Right ventricle myocardium superior (tissue), 1 donor: ENCODE data around the gene MED16. TPM values are rescaled to one million over a fixed set of nuclear protein-coding genes. Genes with fewer than 3 reads are reported as not detected.
"Not testable (repeated sequence)": the region's sequence is repeated elsewhere in the genome, so short reads cannot be mapped to it uniquely, and the experiment has no call there.

Experiments used
- ATAC-seq: fragments of 200-7000 bp; cut with Tn5 transposase; one replicate; pipeline ENCODE4 v1.9.1; 2020; ENCODE audit warnings: mild to moderate bottlenecking; ENCODE audit not compliant: poor library complexity
- DNase-seq: peaks from one replicate; pipeline ENCODE4 v3.0.0-alpha.2; 2020
- intact Hi-C: fragments of 100-400 bp; cut with DNase I; formaldehyde crosslinking; loops from one replicate; pipeline ENCODE4 v1.11.2; 2022
- total RNA-seq: library from RNA; stranded (reverse); fragmentation: NEBNext Ultra II Directional; extraction: Animal tissue kit (Norgen Biotek cat#: 25700); gene quantifications from one replicate; pipeline ENCODE4 v1.2.1, GENCODE V29; 2021
- donor health status: DM: no; HTN: yes; CAD: no; lungs with severe emphysema.

Gene MED16
- total RNA-seq, 1 donor from 2014 or later, result 19.1 TPM

DNA sequence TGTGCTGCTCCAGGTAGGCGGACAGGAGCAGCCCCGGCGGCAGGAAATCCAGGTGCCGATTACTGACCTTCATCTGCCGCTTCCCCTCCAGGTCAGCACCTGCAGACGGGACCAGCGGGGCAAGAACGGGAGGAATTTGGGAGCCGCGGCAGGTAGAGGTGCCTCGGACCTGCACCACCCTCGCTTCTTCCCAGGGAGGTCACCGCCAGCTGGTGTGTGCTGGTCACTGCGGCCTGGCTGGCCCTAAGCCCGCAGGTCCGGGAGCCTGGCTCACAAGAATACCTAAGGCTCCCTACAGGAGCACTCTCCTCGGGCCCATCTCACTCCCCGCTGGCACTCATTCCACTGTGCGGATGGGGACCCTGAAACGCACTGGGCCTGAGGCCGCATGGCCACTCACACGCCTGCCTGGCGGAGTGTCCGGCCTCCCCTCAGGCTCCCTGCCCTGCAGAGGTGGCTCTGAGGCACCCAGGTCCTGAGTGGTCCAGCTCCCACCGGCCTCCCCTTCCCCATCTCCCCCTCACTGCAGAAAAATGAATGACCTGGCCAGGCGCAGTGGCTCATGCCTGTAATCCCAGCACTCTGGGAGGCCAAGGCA is 4.6 kb upstream of the MED16 start:
- no peak for DNase-seq
- intact Hi-C loops, result no loop called here
- ATAC-seq, result no peak

DNA sequence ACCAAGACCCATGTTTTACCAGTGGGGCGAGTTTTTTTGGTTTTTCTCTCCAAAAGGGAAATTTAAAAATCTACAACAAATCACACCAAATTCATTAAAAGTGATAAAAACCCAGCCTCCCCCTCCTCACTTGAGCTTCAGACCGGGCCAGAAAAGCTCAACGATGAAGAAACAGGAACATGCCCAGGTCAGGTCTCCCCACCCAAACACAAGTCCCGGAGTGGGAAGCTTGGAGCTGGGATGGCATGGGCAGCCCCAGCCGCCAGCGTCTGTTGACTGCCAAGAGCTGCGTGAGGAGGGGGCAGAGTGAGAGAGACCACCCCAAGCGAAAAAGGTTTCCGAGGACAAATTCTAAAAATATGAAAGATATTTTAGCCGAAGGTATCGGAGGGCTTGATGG is 4.0 kb upstream of the MED16 start:
- DNase-seq (no peak), ATAC-seq (no peak)
- intact Hi-C loops, result no loop called here

DNA sequence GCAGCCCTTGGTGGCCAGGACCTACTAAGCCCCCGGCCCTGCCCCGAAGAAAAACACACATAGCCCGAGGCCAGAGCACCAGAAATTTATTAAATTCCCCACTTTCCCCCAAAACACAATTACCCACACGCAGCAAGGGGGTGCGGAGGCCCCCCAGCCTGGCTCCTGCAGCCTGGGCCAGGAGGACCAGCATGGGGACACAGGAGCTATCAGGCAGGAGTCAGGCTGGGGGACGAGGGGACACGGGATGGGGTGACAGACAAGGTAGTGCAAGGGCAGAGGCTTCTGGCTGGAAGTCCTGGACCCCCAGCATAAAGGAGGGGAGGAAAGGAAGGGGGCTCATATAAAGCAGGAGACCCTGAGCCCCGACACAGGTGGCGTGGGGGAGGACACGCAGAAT is 3.4 kb upstream of the MED16 start:
- ATAC-seq (no peak), DNase-seq (no peak)
- intact Hi-C loops, result no loop called here

DNA sequence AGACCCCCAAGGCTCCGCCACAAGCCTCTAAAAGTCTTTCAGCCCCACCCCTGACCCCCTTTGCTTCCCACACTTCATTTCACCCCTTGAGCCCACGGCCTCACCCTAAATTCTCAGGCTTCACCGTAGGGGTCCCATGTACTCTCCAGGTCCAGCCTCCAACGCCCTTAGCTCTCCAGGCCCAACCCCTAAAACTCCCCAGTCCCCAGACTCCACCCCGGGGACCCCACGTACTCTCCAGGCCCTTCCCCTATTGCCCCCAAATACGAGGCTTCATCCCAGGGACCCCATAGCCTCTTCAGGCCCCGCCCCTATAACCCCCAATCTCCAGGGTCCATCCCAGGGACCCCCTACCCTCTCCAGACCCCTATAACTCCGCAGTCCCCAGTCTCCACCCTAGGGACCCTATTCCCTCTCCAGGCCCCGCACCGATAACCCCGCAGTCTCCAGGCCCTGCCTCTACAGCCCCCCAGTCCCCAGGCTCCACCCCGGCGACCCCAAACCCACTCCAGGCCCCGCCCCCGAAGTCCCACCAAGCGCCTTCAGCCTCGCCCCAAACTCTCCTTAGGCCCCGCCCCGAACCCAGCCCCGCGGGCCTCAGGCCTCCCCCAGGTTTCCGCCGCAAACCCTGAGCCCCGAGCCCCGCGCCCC is 619 bp downstream of the MED16 start:
- ATAC-seq, result no peak
- intact Hi-C loops, result no loop called here
- peak; percentile 62 for DNase-seq

DNA sequence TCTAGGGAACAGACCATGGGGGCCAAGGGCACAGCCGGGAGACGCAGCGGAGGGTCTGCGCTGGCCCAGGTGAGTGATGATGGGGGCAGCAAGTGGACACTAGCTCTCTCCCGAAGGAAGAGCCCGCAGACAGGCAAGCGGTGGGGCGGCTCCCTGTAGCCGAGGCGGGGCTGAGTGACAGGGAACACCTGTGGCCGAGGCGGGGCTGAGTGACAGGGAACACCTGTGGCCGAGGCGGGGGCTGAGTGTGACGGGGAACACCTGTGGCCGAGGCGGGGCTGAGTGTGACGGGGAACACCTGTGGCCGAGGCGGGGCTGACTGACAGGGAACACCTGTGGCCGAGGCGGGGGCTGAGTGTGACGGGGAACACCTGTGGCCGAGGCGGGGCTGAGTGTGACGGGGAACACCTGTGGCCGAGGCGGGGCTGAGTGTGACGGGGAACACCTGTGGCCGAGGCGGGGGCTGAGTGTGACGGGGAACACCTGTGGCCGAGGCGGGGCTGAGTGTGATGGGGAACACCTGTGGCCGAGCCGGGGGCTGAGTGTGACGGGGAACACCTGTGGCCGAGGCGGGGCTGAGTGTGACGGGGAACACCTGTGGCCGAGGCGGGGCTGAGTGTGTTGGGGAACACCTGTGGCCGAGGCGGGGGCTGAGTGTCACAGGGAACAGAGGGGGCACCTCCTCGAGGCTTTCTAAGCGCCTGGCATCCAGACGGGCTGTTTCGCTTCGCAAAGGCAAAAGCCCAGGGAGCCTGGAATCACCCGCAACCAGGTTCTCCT is 1.4 kb downstream of the MED16 start:
- DNase-seq, intact Hi-C loops, ATAC-seq: not testable (repeated sequence)

DNA sequence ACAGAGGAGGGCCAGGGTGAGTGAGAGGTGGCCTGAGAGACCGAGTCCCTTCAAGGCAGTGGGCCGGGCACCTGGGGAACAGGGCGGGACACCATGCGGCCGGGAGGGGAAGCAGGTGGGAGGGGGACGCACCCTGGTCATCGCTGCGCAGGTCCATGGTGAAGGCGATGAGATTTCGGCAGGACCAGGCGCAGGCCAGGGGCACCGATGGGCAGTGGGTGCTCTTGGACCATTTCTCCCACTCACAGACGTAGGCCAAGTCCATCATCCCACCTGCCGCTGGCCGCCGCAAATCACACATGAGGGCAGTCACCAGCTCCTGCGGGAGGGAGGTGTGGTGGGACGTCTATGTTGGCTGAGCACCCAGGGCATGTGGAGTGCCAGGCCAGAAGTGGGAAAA is 2.2 kb downstream of the MED16 start:
- ATAC-seq (no peak), DNase-seq (no peak)
- intact Hi-C loops, result no loop called here

DNA sequence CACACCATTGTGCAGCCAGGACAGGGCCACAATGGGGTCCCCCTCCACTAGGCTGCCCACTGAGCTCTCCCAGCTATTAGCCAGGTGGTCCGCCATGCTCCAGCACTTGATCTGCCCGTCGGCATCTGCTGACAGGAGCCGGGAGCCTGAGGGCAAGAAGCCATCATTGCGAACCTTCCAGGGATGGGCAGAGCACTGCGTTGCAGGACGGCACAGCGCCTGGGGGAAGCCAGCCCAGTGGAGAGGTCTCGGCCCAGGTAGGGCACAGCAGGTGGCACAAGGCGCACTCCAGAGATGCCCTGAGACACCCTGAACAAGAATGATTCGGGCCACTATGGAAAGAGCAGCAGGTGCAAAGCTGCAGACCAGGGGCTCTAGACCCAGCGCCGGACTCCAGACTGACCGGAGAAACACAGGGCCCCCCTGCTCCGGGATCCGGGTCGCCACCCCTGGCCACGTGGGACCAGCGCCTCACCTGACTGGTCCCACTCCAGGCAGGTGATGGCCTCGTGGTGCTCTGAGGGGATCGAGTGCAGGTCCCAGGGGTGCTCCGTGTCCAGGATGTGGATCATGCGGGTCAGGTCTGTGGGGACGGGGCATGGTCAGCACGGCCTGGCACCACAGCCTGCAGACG is 3.2 kb downstream of the MED16 start:
- intact Hi-C loops, result no loop called here
- DNase-seq (no peak), ATAC-seq (no peak)

DNA sequence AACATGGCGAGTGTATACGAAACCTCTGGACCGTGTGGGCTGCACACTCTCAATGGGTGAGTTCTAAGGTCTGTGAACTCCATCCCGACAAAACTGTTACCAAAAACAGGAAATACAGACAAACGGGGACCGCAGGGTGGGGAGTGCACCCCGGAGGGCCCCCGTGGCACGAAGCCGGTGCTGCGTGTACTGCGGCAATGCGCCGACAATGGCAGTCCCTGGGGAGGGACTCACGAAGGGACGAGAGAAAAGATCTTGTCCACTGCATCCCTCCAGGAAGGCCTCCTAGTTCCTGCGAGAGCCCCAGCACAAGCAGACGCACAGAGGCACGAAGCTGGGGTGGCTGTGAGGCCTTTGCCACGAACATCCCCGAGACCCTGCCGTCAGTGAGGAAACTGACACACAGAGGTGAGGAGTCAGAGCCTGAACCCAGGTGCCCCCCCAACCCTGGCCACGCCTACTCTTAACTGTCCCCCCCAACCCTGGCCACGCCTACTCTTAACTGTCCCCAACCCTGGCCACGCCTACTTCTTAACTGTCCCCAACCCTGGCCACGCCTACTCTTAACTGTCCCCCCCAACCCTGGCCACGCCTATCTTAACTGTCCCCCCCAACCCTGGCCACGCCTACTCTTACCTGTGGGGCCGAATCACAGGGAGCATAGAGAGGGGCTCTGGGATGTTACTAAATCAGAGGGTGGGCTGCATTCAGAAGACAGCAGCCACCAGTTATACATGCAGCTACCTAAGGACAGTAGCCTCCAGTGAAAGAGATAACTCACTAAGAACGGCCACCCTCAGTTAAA is 4.2 kb downstream of the MED16 start:
- DNase-seq, result no peak
- intact Hi-C loops, result no loop called here
- ATAC-seq, result no peak

DNA sequence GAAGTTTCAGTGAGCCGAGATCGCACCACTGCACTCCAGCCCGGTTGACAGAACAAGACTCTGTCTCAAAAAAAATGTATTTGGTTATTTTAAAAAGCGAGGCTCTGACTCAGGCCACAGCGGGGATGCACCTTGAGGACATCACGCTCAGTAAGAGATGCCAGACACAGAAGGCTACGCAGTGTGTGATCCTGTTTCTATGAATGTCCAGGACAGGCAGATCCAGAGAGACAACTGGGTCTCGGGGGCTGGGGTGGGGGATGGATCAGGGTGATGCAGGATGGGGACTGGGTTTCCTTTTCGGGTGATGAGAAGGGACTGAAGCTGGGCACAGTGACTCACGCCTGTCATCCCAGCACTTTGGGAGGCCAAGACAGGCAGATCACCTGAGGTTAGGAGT is 5.4 kb downstream of the MED16 start:
- ATAC-seq, result no peak
- no peak for DNase-seq
- intact Hi-C loops, result no loop called here

DNA sequence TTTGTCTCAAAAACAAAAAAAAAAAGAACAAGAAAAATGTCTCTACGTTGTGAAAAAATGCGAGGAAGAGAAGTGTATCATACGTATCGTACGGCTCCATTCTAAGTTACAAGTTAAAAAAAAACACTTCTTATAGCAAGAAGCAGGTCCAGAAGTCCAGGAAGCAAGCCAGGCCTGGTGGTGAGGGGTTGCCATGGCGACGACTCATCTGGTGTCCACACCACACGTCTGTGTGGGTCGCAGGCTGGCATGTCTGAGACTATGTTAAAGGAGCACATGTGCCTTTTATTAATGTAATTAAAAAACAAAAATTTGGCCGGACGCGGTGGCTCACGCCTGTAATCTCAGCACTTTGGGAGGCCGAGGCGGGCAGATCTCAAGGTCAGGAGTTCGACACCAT is 5.9 kb downstream of the MED16 start:
- intact Hi-C loops, result no loop called here
- ATAC-seq, result no peak
- no peak for DNase-seq

DNA sequence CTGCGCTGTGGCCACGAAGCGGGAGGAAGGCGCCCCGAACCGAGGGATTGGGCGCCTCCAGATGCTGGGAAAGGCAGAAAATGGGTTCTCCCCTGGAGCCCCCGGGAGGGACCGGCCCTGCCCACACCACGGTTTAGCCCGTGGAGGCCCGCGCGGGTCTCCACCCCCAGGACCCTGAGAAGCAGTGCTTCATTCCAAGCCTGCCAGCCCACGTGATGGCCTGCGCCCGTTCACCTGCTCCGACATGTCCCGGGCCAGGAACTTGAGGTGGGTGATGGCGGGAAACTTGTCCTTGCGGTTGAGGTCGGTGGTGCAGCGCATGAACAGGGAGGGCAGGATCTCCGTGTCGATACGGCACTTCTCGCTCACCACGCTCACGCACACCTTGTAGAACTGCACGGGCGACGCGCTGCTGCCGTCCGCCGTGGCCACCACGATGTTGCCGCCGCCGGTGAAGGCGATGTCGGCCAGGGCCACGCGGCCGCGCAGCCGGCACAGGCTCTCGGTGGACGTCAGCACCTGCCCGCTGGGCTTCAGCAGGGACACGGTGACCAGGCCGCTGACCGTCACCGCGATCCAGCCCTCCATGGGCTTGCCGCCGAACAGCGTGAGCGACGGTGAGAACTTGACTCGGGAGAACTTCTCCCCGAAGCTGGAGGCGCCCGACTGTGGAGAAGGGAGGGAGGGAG is 7.3 kb downstream of the MED16 start:
- intact Hi-C loops, result no loop called here
- no peak for DNase-seq
- no peak for ATAC-seq

DNA sequence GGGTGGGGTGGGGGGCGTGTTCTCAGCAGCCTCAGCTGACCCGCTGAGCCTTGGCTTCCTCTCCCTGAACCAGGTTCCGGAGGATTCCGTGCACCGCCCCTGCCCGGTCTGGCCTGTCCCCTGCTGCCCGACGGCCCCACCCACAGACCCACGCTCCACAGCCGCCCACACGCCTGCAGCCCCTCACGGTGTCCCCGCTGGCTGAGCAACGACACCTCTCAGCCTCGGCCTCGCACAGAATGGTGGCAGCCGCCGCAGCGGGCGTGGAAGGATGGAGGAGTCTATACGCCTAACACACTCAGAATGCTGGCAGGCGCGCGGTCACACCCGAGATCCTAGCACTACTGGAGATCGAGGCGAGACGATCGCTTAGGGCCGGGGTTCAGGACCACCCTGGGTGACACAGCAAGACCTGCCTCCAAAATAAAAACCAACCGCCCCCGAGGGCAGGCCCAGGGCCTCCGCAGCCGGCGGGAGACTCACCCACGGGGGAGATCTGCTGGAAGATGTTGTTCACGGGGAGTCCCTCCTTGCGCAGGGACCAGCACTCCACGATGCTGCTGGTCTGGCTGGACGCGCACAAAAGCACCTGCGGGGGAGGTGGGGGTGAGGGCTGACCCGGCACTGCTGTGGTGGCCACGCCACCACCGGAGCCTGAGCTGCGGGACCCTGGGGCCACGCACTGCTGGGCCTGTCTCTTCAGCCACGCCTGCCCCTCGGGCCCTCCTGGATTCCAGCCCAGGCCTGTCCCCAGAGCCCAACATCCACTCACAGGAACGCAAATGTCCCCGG is 8.4 kb downstream of the MED16 start:
- no peak for DNase-seq
- no peak for ATAC-seq
- intact Hi-C loops, result no loop called here

DNA sequence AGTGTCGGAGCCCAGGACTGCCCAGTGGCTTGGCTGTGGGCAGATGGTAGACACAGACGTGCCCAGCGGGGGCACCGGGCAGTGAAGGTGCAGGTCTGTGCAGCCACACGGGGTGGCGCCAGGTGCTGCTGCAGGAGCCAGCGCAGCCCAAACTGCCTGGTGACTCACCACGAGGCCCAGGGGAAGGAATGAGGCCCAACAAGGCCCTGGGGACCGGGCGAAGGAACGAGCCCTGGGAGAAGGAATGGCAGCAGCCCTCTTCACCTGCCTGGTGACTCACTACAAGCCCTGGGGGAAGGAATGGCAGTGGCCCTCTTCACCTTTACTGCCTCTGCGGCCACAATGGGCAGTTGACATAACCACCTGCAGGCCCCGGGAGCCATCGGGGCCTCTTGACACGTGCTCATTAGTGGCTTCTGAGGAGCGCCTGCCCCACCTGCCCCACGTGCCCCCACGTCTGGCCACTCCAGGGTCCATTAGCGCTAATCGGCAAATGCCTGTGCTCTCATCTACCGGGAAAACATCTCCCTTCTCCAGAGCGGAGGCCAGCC is 9.3 kb downstream of the MED16 start:
- ATAC-seq (peak; percentile 11), DNase-seq (no peak)
- intact Hi-C loops, result no loop called here

DNA sequence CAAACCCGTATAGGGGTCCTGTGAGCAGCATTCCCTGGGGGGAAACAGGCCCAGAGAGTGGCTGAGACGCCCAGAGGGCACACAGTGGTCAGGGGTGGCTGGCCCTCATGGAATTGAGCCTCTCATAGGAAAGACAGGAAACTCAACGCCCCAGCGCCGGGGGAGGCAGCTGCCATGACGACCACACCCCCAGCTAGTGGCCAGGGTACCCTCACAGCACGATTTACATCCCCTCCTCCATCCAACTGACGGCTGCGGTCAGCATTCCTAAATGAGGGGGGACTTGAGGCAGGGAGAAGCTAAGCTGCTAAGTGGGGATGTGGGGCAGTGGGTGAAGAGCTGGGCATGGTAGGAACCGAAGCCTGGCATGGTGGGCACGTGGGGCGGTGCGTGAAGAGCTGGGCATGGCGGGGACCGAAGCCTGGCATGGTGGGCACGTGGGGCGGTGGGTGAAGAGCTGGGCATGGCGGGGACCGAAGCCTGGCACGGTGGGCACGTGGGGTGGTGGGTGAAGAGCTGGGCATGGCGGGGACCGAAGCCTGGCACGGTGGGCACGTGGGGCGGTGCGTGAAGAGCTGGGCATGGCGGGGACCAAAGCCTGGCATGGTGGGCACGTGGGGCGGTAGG is 10.0 kb downstream of the MED16 start:
- ATAC-seq, result no peak
- intact Hi-C loops, result no loop called here
- DNase-seq, result no peak

DNA sequence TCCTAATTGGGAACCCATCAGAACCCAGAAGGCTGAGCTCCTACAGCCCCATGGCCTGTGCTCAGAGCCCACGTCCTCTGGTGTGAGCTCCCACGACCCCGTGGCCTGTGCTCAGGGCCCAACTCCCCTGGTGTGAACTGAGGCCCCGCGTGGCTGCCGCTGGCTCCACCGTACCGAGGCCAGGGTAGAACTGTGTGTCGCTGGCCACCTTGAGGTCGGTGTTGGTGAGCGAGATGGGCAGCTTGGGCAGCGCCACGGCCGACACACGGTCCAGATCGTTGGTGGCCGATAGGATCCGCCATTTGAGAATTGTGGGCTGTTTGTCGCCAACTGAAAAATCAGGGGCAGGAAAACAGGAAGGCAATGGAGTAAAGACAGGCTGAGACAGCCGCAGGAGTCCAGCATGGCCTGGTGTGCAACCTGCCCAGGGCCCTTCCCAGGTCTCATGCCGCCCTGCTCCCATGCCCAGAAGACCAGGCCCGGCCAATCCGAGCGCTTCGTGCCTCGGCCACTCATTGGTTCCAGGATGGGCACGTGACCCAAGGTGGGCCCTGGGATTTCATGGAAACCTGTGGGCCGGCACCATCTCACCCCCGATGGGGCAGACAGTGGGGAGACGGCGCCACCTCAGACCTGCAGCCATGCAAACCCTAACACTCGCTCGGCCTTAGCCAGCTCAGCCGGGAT is 11.5 kb downstream of the MED16 start:
- intact Hi-C loops, result no loop called here
- no peak for ATAC-seq
- DNase-seq, result no peak

DNA sequence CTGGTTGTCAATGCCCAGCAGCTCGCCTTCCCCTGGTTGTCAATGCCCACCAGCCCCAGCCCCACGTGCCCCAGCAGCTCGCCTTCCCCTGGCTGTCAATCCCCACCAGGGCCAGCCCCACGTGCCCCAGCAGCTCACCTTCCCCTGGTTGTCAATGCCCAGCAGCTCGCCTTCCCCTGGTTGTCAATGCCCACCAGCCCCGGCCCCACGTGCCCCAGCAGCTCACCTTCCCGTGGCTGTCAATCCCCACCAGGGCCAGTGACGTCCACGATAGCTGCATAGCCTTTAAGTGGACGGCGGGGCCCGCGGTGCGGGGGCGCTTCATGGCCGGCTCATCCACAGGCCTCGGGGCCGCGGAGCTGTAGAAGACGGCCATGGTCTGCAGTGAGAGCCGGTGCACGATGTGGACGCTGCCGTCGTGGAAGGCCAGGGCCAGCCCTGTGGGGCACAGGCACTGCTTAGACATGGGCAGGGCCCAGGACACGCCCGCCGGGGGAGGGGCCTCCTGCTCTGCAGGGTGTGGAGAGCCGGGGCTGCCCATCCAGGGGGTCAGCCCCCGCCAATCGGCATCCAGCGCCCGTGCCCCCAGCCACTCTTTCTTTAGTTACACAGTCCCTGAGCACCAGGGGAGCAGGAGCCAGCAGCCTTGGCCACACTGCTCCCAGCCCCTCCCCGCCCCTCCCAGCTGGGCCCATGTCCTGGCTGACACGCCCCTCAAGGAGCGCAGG is 13.1 kb downstream of the MED16 start:
- intact Hi-C loops, result no loop called here
- DNase-seq, result no peak
- no peak for ATAC-seq
